Body of pancreas (tissue), 4 donors: ENCODE measurements around the gene SLC35F3.

Experiments
- CTCF ChIP-seq, 7 experiments: fragments of 450-650 bp in 4 of 7; fragments of 200-600 bp in 3 of 7; sonication (generic) in 3 of 7; IDR thresholded peaks; one replicate each; pipeline ENCODE4 v1.5.1; 2016 to 2019; ENCODE audit warnings: antibody characterized with exemption in 7 of 7
- POLR2A ChIP-seq, 3 donors: fragments of 450-650 bp; IDR thresholded peaks; one replicate each; pipeline ENCODE4 v1.6.1; 2016; ENCODE audit warnings: antibody characterized with exemption in 3 of 3, mild to moderate bottlenecking in 2 of 3

GRCh38 chr1:234069760-234070159 lies 165.3 kb downstream of the SLC35F3 start:
- peak in 1 of 7 experiments; percentile 6 for TF ChIP-seq CTCF (IDR thresholded peaks at IDR 0.05)
- no peak for TF ChIP-seq POLR2A (IDR thresholded peaks at IDR 0.05)
